GM12874 (cell line): ENCODE results near the gene MROH9.

Experiments
- TF ChIP-seq, protein P1 (sequence below): IDR thresholded peaks from 2 replicates; pipeline ENCODE4 v1.5.1; 2011; ENCODE audit warnings: low read depth, mild to moderate bottlenecking, control low read depth, low read length, moderate library complexity; ENCODE audit not compliant: insufficient read depth

Gene MROH9

DNA sequence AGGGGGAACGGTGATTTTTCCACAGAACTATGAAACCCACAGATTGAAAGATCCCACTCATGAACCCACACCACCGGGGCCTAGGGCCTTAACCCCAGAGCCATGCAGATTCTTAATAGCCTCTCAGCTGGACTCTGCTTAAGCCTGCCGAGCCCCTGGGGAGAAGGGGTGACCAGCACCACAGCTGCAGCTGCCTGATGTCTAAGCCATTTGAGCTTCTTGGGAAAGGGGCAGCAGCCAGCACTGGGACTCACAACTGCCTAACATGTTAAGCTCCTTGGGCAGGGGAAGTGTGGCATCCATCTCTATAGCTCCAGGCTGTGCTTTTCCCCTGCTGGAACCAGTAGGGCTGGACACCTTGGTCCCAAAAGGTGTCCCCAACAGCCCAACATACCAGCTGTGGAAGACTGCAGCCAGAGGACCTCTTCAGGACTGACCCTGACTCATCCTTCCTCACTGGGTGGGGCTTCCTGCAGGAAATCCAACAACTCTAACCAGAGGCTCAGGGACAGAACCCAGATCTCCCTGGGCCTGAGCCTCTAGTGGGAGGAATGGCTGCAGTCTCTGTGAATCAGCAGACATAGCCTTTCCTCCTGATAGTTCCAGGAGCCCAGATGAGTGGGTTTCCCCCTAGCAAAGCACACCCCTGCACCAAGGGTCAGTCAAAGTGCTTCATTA is 120.8 kb downstream of the MROH9 start:
- TF ChIP-seq, protein P1, sequence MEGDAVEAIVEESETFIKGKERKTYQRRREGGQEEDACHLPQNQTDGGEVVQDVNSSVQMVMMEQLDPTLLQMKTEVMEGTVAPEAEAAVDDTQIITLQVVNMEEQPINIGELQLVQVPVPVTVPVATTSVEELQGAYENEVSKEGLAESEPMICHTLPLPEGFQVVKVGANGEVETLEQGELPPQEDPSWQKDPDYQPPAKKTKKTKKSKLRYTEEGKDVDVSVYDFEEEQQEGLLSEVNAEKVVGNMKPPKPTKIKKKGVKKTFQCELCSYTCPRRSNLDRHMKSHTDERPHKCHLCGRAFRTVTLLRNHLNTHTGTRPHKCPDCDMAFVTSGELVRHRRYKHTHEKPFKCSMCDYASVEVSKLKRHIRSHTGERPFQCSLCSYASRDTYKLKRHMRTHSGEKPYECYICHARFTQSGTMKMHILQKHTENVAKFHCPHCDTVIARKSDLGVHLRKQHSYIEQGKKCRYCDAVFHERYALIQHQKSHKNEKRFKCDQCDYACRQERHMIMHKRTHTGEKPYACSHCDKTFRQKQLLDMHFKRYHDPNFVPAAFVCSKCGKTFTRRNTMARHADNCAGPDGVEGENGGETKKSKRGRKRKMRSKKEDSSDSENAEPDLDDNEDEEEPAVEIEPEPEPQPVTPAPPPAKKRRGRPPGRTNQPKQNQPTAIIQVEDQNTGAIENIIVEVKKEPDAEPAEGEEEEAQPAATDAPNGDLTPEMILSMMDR = no peak

DNA sequence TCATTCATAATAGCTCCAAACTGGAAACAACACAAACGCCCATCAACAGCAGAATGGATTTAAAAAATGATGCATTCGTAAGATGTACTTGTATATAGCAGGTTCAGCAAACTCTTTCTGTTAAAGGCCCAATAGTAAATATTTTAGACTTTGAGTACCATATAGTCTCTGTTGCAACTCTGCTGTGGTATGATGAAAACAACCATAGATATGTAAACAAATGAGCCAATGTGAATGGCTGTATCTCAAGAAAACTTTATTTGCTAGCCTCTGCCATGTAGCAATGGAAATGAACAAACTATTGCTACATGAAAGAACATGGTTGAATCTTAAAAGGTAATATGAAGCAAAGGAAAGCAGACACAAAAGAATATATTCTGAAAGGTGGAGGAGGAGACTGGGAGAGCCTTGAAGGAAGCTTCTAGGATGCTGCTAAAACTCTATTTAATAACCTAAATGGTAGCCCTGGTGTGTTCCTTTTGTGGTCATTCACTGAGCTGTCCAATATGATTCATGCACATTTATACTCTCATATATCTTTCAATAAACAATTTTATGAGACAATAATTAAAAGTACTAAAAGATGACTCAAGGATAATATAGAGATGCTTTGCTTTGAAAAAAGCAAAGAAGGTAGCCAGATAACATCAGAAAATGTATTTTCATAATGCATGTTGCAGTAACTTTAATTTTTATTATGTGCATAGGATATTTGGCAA is 126.2 kb downstream of the MROH9 start:
- TF ChIP-seq, protein P1 = no peak

DNA sequence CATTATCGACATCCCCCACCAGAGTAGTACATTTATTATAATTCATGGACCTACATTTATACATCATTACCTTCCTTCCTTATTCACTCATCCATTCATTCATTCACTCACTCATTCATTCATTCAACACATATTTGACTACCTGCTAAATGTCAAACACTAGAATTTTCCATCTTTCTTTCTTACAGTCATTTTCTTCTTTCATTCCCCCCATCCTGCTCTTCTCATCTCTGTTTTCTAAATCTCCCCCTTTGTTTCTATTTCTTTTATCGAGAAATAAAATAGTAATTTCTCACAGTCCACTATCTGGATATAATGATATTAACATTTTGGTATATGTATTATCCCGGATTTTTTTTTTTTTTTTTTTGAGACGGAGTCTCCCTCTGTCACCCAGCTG is 127.6 kb downstream of the MROH9 start:
- TF ChIP-seq, protein P1 = no peak

DNA sequence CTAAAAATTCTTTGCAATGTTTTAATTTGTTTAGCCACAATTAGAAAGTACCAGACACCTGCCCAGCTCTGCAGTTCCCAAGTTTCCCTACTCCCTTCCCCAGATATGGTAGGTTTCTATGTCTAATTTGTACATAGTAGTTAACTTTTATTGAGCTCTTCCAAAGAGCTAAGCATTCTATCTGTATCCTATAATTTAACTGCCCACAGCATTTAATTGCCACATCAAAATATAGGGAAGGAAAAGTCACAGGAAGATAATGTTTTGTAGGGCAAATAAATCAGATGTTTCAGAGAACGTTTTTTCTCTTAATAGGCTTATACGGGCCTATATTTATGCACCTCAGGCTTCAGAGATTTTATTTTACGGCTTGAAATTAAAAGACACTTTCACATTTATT is 139.7 kb downstream of the MROH9 start:
- TF ChIP-seq, protein P1 = no peak

DNA sequence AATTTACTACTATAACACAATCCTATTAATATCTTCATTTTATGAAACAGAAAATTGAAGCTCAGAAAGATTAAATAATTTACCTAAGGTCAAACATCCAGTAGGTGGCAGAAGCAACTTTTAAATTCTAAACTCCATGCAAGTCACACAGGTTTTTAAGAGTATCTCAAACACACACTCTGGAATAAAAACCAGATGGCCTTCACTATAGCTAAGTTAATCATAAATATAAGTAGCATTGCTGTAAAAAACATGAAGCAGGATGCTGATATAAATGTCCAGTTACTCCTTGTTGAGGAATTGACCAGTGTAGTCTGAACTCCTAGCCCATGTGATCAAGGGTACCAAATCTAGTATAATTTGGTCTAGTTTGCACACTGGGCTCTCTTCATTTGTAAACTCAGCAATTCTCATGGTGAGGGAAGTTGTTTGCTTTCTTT is 146.0 kb downstream of the MROH9 start:
- TF ChIP-seq, protein P1 = no peak

DNA sequence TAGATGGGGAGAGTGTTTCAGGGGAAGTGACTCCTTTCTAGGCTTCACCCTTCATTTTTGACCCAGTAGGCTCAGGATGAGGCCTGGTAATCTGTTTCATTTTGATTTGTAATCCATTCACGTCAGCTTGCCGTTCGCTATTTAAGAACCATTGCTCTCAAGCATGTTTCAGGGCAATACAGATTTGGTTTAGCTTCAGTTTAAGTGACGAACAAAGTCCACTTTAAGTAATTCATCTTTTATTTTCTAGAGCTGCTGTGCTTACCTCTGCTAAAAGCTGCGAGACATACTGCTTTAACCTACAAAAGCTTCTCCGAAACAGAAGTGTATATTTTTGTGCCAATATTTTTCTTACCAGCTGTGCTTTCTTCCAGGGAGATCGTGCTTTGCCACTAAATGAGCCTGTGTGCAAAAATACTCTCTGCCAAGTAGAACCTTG is 146.4 kb downstream of the MROH9 start:
- TF ChIP-seq, protein P1 = no peak

DNA sequence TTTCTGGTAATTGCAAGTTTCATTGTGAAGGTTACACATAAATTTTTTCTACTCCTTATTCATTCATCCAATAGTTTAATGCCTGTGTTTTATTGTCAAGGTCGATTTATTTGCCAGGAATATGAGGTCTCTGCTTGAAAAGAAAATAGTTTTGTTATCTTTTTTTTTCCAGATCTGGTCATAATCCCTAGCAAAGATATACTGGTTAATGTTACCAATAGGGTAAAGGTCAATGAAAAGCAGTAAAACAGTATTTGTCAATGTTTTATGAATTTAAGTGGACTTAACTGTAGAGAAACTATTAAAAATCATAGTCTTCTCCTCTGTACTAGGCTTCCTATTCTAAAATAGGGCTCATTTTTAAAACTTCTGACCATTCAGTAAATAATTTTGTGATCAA is 147.3 kb downstream of the MROH9 start:
- TF ChIP-seq, protein P1 = no peak
